ACHN (cell line): ENCODE data around the gene YPEL5.

ENCODE experiments used
- DNase-seq: peaks from one replicate; pipeline ENCODE4 v3.0.0-alpha.2; 2015
- in situ Hi-C: cut with HindIII; loops from 2 replicates; pipeline ENCODE4 v1.10.0; 2017; ENCODE audit warnings: low sequenced_read_pairs, low pct_ligation_motif_present, low pct_unique_long_range_greater_than_20kb

YPEL5 gene

GRCh38 chr2:30159766-30160165 lies 13.0 kb downstream of the YPEL5 start:
- in situ Hi-C loops: no loop called here

GRCh38 chr2:30161929-30162706 lies 15.3 kb downstream of the YPEL5 start:
- in situ Hi-C loops: no loop called here
- DNase-seq: no peak

More at GRCh38 chr2:30159766-30160165, 13.0 kb downstream of the YPEL5 start:
- no peak for DNase-seq

DNA sequence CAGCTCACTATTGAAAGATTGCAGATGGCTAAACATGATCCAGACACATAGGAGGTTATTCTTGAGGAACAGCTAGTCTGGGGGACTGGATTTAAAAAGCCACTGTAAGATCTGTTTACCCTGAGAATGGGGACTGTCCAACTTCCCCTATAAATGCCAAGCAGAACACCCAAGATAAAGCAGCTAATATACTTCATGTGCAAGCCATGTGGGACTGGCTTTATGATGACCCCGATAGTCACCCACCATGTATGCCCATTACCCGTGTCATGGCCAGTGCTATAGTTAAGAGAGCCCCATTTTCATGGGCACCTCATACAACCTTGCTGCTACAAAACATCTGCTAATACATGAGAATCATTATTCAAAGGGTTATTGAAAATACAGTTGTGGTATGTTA lies 16.0 kb downstream of the YPEL5 start:
- in situ Hi-C loops: no loop called here
- no peak for DNase-seq

GRCh38 chr2:30164131-30164925 lies 17.5 kb downstream of the YPEL5 start:
- in situ Hi-C loops: no loop called here
- no peak for DNase-seq

- in situ Hi-C loops: no loop called here
Measured at GRCh38 chr2:30165050-30165520, 18.3 kb downstream of the YPEL5 start.

GRCh38 chr2:30165617-30166016 lies 18.8 kb downstream of the YPEL5 start:
- DNase-seq: no peak
- in situ Hi-C loops: no loop called here

More at GRCh38 chr2:30165050-30165520, 18.3 kb downstream of the YPEL5 start:
- DNase-seq: peak; percentile 94

- DNase-seq: no peak
- in situ Hi-C loops: no loop called here
Measured at GRCh38 chr2:30172627-30173026, 25.8 kb downstream of the YPEL5 start.

- DNase-seq: no peak
- in situ Hi-C loops: no loop called here
Measured at GRCh38 chr2:30177440-30177839, 30.6 kb downstream of the YPEL5 start.

GRCh38 chr2:30177956-30178355 lies 31.1 kb downstream of the YPEL5 start:
- in situ Hi-C loops: no loop called here
- DNase-seq: no peak

GRCh38 chr2:30178618-30179434 lies 32.0 kb downstream of the YPEL5 start:
- in situ Hi-C loops: no loop called here
- no peak for DNase-seq

DNA sequence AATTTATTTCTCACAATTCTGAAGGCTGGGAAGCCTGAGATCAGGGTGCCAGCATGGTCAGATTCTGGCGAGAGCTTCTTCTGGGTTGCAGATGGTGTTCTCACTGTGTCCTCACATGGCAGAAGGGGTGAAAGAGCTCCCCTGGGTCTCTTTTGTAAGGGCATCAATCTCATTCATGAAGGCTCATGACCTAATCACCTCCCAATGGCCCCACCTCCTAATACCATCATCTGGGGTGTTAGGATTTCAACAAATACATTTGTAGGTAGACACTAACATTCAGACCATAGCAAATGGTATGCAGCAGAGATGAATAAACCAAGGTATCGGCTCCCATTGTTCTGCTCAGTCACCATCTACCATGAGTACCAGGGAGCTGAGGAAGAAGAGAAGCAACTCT lies 32.7 kb downstream of the YPEL5 start:
- in situ Hi-C loops: no loop called here
- no peak for DNase-seq

DNA sequence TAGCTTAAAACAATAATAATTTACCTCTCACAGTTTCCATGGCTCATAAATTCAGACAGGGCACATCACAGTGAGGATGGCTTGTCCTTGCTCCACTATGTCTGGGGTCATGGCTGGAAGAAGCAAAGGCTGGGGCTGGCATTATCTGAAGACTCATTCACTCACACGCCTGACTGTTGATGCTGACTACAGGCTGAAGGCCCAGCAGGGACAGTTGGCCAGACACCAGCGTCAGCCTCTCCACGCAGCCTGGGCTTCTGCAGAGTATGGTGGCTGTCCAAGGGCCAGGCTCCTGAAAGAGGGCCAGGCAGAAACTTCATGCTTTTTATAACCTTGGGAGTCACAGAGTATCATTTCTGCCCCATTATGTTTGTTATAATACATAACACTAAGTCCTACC lies 33.4 kb downstream of the YPEL5 start:
- in situ Hi-C loops: no loop called here
- DNase-seq: no peak

DNA sequence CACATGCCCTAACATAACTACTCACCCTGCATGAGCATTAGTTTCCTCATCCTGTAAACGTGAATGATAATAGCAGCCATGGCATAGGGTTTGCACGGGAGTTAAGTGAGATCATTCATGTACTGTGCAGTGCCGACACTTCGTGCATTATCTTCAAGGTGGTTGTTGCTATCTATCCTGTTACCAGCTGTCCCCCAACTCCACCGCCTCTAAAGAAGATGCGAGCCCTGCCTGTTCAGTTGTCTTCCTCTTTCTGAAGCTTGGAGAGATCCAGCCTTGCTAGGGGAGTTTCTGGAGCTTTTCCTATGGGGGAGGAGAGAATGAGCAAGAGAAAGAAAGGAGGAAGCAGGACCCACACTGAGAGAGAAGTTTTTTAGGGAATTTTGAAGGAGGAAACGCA lies 34.4 kb downstream of the YPEL5 start:
- DNase-seq: no peak
- in situ Hi-C loops: no loop called here

- no peak for DNase-seq
- in situ Hi-C loops: no loop called here
Measured at GRCh38 chr2:30184035-30184434, 37.2 kb downstream of the YPEL5 start.

DNA sequence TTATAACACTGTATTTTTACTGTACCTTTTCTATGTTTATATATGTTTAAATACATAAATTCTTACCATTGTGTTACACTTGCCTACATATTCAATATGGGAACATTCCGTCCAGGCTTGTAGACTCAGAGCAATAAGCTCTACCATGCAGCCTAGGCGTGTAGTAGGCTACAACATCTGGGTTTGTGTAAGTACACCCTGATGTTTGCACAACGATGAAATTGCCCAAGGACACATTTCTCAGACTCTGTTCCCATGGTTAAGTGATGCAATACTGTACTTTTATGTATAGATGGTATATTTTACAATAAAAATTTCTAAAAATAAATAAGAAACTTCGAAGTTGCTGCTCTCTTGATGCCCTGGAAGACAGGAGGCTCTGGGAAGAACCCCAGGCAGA lies 38.4 kb downstream of the YPEL5 start:
- no peak for DNase-seq
- in situ Hi-C loops: no loop called here

DNA sequence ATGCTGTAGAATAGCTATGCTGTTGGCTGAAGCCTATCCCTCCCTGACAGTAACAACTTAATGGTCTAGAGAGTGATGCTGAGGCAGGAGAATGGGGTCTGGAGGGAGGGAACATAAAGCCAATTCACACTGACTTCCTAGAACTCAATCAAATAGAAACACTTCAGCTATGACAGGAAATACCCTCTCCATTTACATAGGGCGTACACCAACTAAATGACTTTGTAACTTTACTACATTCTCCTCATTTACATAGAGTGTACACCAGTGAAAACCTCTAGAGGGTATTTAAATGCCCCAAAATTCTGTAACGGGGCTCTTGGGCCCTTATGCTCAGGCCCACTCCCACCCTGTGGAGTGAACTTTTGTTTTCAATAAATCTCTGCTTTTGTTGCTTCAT lies 41.5 kb downstream of the YPEL5 start:
- in situ Hi-C loops: no loop called here
- no peak for DNase-seq

- in situ Hi-C loops: no loop called here
- DNase-seq: no peak
Measured at GRCh38 chr2:30190637-30191036, 43.8 kb downstream of the YPEL5 start.

DNA sequence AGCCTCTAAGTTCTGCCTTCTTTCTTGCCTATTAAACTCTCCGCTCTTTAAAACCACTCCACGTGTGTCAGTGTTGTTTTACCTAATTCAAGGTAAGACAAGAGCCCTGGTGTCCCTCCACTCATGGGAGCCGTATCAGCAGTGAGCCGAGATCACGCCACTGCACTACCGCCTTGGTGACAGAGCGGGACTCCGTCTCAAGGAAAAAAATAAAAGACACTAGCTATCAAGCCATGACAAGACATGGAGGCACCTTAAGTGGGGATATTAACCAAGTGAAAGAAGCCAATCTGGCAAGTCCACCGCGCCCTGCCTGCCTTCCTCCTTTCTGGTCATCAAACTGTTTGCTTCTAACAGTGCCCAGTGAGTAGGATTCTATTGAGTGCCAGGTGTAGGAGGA lies 44.3 kb downstream of the YPEL5 start:
- DNase-seq: no peak
- in situ Hi-C loops: no loop called here

DNA sequence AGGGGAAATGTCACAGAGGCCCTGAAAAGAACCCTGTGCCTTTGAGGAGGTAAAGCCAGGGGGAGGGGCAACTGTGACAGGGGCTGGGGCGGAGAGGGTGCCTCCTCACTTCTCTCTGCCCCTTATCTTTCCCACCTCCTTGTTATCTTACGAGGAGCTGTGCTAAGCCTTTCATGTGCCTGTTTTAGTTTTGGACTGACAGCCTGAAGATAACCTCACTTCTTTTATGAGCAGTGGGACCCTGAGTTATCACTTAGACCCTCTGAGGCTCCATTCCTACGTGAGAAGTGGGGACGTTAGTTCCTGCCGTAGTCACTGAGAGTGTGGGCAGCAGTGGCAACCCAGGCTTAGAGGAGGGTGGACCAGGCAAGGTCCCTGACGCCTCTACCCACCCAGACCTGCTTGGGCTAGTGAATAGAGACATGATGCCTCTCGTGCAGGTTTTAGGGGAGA lies 45.0 kb downstream of the YPEL5 start:
- in situ Hi-C loops: no loop called here
- no peak for DNase-seq
